Upper lobe of left lung (tissue), 4 donors: ENCODE measurements around the gene TTLL8.

ENCODE experiments used
- CTCF ChIP-seq, 6 experiments: fragments of 450-650 bp in 4 of 6; fragments of 200-600 bp in 2 of 6; sonication (generic) in 2 of 6; IDR thresholded peaks; one replicate each; pipeline ENCODE4 v1.5.1; 2016 to 2019; ENCODE audit warnings: antibody characterized with exemption in 6 of 6
- EP300 ChIP-seq, 4 donors: sonication (generic); formaldehyde crosslinking; IDR thresholded peaks; one replicate each; pipeline ENCODE4 v1.5.1; 2017; ENCODE audit warnings: antibody characterized with exemption in 4 of 4, control low read depth in 2 of 4
- POLR2A ChIP-seq, 4 donors: fragments of 450-650 bp; IDR thresholded peaks; one replicate each; pipeline ENCODE4 v1.5.1; 2016 to 2017; ENCODE audit warnings: antibody characterized with exemption in 4 of 4, mild to moderate bottlenecking in 2 of 4
- POLR2AphosphoS5 ChIP-seq, 2 donors: sonication (generic); formaldehyde crosslinking; IDR thresholded peaks; one replicate each; pipeline ENCODE4 v1.5.1; 2017; ENCODE audit warnings: antibody characterized with exemption in 2 of 2

DNA sequence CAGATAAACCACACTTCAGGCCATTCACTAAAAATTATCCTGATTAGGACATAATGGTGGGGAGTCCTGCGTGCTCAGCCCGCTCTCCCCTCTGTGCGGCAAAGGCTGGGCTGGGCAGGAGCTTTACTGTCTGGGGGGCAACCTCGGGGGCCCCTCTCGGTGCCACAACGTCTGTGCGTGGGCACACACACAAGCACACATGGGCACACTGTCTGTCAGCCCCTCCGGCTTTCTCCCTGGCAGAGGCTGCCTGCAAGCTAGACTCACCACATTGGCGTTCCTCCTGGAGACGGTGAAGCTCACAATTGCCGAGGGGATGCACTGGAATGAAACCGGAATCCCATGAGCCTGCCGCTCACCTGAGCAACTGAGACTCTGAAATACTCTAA is 22.0 kb upstream of the TTLL8 start:
- TF ChIP-seq CTCF (IDR thresholded peaks at IDR 0.05) (no peak), POLR2A (IDR thresholded peaks at IDR 0.05) (no peak), POLR2AphosphoS5 (IDR thresholded peaks at IDR 0.05) (no peak), EP300 (IDR thresholded peaks at IDR 0.05) (no peak)
